DMS53 treated with DMSO at 0.1 percent for 48 hours (cell line): ENCODE results near the gene MGLL.
"Not testable (repeated sequence)": the region's sequence is repeated elsewhere in the genome, so short reads cannot be mapped to it uniquely, and the experiment has no call there.

ENCODE experiments used
- DNase-seq: peaks from one replicate; lab custom pipeline; 2025; ENCODE audit not compliant: unreplicated experiment; lab: John Stamatoyannopoulos, UW

Gene MGLL

DNA sequence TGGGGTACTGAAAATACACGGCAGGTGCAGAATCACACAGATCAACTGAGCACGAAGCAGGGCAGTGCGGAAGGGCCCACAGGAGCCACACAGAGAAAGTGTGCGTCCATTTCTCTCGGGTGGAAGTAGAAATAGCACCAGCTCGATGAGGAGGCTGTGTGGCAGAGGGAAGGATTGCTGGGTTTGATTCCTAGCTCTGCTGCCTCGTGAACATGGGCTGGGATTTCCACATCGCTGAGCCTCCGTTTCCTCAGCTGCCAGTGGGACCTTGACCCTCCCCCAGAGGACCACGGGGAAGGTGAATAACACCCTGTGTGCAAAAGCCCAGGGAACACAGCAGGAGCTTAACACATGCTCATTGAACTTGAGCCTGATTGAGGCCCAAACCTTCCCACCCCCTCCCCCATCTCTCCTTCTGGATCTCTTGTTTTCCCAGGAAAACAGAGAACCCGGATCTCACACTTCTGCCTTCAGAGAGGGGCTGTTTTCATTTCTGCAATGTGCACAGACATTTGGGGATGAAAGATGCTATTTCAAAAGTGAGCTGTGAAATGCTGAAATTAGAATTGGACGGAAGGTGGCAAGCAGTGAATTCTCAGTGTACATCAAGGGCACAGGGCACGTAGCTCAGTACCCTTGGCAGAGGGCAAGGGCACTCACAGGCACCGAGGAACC is 111.2 kb downstream of the MGLL start:
- DNase-seq = no peak

DNA sequence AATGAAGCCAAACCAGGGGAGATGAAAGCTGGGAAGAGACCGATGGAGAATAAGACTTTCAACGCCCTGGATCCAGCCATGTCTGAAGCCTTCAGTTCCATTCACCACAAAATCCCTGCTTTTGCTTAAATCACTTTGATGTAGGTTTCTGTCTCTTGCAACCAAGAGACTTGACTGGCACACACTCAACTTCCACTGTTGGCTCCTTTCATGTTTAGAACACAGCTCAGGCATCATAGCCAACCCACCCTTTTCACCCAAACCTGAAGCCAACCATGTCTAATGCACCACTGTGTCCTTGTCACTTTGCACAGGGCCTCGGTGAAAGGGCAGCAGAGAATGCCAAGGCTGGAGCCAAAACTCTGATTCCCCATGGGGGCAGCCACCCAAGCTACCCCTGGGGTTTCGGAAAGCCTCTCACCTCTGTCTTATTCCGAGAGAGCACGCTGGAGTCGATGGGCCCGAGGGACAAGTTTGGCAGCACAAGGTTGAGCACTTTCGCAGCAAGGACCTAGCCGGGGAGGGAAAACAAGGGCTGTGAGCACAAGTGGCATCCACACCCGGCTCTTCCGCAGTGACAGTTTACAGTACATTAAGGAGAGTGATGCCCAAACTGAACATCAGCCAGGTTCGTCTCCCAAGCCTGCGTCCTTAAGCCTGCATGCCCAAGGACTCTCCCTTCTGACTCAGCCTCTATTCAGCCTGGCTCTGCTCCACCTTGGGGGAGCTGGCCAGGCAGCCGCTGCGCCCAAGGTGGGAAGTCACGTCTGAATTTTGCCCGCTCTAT is 112.0 kb downstream of the MGLL start:
- no peak for DNase-seq

DNA sequence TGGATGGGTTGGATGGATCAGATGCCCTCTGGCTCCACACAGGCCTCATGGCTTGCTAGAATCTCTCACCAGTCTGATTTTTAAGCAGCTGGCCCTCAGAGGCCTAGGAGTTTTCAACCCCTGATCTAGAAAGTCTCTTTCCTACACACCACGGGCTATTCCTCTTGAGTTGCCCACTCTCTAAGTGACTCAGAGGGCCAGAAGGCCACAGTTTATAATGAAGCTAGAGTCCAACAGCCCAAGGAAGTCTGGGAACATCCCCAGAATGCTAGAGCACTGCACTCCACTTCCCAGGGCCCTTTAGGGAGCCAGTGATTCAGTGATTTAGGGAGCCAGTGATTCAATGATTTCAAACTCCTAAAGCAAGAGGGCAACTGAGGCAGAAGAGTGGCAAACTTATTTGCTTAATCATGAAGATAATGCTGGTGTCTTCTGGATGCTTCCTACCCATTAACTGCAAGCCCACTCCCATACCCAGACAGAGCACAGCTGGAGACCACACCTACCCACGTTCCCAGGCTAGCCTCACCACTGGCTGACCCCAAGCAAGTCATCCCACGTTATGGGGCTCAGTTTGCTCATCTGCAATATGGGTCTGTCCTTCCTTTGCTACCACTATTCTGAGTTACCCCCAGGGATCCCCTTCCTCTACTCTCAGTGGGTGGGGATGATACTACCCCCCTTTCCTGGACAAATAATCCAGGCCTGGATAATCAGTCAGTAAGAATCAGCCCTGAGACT is 112.8 kb downstream of the MGLL start:
- no peak for DNase-seq

GRCh38 chr3:127708837-127709236 is 113.5 kb downstream of the MGLL start:
- DNase-seq = no peak

DNA sequence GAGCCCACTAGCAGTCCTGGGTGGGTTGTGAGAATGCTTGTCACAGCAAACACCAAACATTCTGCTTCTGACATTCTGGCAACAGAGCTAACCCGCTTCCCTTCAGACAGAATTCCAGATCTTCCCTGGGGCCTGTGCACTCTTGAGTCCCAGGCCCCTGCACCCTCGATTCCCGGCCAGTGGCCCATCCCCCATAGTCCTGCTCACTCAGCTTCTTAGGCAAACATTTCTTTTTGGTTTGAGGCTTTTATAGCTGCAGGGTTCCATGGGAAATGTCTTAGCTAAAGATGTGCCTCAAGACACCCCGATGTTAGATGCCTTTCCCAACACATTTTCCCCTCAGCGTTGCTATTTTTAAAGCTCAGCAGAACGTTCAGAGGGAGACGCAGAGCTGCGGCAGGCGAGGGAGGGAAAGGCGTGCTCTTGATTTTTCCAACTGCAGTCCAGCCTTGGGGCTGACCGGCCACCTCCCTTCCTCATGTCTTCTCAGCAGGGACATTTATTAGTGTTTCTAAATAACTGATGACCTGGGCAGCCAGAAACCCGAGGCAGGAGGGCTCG is 114.4 kb downstream of the MGLL start:
- no peak for DNase-seq

DNA sequence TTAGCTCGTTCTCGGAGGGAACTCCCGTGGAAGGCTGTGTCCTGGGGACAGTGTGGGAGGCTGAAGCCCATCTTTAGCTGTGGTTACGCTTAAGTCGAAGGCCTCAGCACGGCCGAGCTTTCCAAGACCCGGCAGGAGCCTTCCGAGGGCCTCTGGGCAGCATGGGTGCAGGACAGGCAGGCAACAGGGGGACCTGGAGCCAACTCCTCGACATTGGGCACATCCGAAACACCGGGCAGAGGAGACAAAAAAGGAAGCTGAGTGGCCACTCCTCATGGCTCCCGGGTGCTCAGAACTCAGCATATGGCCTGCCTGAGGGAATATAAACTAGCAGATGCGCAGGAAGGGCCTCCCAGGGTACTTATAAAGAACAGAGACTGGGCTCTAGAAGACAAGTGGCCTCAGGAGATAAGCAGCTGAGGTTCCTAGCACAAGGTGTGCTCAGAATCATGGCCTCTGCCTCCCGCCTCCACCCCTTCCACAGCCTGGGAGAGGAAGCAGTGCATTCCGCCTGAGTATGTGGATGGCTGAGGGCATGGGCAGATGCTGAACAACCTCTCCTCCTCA is 115.4 kb downstream of the MGLL start:
- DNase-seq = no peak

DNA sequence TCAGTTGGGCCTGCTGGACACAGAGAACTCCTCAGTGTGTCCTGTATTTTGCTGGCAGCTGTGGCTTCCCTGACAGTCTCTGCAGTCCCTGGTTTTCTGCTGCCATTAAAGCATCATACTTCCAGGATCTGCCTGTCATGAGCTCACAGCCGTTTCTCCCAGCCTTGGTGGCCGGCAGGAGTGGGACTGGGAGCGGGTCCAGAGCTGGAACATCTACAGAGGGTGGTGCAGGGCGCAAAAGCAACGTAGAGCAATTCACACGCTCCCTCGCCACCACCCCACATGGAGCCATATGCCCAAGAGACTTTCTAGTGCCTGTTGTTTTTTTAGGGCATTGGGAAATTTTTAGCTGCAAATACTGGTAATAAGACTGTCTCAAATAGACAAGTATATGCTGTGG is 116.0 kb downstream of the MGLL start:
- DNase-seq = no peak

DNA sequence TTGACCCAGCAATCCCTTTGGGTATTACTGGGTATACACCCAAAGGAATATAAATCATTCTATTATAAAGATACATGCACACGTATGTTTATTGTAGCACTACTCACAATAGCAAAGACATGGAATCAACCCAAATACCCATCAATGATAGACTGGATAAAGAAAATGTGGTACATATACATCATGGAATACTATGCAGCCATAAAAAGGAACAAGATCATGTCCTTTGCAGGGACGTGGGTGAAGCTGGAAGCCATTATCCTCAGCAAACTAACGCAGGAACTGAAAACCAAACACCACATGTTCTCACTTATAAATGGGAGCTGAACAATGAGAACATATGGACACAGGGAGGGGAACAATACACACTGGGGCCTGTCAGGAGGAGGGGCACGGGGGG is 117.5 kb downstream of the MGLL start:
- DNase-seq = not testable (repeated sequence)

GRCh38 chr3:127702151-127702578 is 120.2 kb downstream of the MGLL start:
- no peak for DNase-seq

- DNase-seq = no peak
Measured at GRCh38 chr3:127701280-127701911, 120.9 kb downstream of the MGLL start.

- DNase-seq = no peak
Measured at GRCh38 chr3:127700406-127700805, 121.9 kb downstream of the MGLL start.

DNA sequence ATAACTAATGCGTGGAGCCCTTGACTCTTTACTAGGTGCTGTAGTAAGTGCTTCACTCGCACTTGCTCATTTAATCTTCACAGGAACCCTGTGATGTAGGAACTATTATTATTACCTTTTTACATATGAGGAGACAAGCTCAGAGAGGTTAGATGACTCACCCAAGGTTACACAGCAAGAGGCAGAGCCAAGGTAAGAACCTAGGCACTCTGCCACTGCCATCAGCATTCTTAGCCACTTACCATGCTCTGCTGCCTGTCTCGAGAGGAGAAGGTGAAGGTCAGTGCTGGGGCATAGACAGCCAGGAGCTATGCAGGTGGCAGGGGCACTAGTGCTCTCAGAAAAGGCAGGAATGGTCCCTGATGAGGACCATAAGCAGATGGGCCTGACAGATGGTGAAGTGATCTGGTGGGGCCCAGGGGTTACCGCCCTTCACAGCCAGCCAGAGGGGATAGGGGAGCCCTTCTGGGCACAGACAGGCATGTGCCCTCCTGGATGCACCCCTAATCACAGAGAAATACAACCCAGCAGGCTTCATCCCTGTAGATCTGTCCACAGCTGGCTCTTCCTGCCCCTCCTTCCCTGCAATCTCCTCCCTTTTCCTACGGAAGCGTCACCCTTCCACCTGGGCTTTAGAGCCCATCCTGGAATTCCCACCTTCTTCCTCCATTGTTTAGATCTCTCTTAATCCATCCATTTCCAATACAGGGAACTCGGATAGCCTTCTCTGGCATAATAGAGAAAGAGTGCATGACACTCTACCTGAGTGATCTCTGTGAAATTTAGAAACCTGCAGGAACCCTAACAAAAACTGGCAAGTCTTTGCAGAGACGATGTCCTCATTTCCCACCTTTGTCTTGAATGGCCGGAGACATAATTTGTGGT is 122.7 kb downstream of the MGLL start:
- no peak for DNase-seq

DNA sequence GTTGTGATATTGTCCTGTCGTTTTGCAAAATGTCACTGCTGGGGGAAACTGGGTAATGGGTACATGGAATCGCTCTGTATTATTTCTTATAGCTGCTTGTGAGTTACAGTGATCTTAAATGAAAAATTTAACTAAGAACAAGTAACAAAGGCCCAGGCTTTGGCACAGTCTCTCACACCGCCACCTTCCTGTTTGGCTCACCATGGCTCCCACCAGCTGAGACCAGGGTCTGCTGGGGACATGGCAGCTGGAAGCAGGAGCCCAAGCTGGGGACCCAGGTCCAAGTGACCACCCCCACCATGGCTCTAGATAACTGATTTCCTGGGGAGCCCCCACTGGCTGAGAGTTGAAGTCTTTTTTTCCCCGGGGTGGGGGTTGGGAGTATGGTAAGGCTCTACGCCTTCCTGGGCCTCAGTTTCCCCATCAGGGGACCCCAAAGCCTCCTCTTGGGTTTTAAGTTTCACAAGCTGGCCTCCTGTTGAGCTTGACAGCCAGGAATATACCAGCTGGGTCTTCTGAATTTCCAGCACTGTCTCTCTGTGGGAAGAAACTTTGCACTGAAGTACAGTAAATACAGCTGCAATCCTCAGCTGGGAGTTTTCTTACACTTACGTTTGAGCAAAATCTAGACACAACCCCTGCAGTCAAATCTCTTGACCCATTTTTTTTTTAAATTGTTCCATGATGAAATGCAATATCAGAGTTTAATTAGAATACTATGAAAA is 123.5 kb downstream of the MGLL start:
- DNase-seq = no peak

DNA sequence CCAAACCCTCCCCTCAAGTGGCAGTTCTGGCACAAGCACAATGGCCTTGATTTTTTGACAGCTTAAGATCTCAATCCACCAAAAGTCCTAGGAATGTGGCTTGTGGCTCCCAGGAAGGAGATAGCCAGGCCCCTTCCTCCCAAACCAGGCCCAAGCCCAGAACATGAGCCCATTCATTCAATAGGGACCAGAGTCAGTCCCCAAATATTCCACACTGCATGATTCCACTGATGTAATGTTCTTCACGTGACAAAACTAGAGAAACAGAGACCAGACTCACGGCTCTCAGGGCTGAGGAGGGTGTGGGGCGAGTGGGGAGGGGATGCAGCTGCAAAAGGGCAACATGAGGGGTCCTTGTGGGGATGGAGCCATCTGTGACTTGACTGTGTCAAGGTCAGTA is 124.0 kb downstream of the MGLL start:
- DNase-seq = no peak

GRCh38 chr3:127697551-127698240 is 124.6 kb downstream of the MGLL start:
- DNase-seq = peak; percentile 23

- DNase-seq = peak; percentile 65
Measured at GRCh38 chr3:127694467-127695215, 127.7 kb downstream of the MGLL start.

DNA sequence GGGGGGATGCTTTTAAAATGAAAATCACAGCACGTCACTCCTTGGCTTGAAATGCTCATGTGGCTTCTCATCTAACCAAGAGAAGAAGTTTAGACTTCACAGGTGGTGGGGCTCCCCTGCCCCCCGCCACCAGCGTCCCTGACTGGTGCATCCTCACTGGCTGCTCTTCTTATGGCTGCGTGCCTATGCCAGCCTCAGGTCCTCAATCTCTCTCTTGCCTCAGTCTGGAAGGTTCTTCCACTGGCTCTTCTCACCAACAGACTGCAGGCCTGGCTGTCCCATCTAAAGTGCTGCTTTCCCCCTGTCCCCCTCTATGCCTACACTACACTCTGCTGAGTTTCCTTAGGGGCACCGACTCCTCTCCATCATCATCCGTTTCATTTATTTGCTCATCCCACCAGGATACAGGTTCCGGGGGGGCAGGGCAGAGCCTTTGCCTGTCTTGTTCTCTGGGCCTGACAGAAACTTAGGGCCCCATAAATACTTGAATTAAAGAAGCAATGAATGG is 128.9 kb downstream of the MGLL start:
- no peak for DNase-seq
